OCI-LY1 (cell line): Measurements from ENCODE around the gene GLT1D1.

Experiments used
- EZH2 ChIP-seq: fragments of 200-600 bp; sonication (generic), shearing (Covaris generic); IDR thresholded peaks from 2 replicates; pipeline ENCODE4 v1.8.0; 2017; ENCODE audit warnings: borderline replicate concordance, mixed run types, mild to moderate bottlenecking, antibody characterized with exemption, low read length, moderate library complexity, mixed read lengths
- TF ChIP-seq, protein P1 (sequence below): fragments of 200-600 bp; sonication (generic), shearing (Covaris generic); IDR thresholded peaks from 2 replicates; pipeline ENCODE4 v1.5.1; 2017; ENCODE audit warnings: mild to moderate bottlenecking, antibody characterized with exemption, low read length, moderate library complexity, mixed read lengths

DNA sequence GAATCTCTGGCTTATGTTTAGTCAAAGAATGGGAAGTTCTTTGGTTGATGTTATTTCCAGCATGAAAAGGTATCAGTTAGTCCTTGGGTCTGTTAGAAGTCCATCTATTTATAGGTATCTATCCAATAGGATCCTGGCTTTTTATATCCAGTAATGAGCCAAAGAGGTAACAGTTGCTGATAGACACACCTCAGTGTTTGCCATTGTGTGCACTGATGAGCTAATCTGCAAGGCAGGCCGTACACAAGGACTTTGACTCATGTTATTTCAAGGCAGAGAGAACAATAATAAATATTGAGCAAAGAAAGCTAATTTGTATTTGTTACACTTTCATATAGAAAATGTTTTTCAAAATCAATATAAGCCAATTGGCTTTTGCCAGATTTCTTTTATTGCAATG lies 56.4 kb downstream of the GLT1D1 start:
- TF ChIP-seq, protein P1, sequence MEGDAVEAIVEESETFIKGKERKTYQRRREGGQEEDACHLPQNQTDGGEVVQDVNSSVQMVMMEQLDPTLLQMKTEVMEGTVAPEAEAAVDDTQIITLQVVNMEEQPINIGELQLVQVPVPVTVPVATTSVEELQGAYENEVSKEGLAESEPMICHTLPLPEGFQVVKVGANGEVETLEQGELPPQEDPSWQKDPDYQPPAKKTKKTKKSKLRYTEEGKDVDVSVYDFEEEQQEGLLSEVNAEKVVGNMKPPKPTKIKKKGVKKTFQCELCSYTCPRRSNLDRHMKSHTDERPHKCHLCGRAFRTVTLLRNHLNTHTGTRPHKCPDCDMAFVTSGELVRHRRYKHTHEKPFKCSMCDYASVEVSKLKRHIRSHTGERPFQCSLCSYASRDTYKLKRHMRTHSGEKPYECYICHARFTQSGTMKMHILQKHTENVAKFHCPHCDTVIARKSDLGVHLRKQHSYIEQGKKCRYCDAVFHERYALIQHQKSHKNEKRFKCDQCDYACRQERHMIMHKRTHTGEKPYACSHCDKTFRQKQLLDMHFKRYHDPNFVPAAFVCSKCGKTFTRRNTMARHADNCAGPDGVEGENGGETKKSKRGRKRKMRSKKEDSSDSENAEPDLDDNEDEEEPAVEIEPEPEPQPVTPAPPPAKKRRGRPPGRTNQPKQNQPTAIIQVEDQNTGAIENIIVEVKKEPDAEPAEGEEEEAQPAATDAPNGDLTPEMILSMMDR, result no peak
- TF ChIP-seq EZH2, result no peak
